K562 (cell line): ENCODE data around the gene ARHGEF17. TPM values are rescaled to one million over a fixed set of nuclear protein-coding genes. Genes with fewer than 3 reads are reported as not detected.

Source experiments
- ATAC-seq: fragments of 200-7000 bp; cut with Tn5 transposase; 3 replicates; pipeline ENCODE4 v1.9.1; 2020; ENCODE audit warnings: moderate library complexity
- BruUV-seq: library from RNA; stranded (reverse); fragments of 400-500 nt; replicated peaks from 2 replicates; lab custom pipeline; 2021; lab: Mats Ljungman, UMichigan
- CTCF ChIA-PET: fragments of 300-600 bp; formaldehyde crosslinking; extraction: SDS; loops from one replicate; lab custom pipeline; 2021; ENCODE audit warnings: low intra/inter-chr PET ratio; lab: Yijun Ruan, JAX
- POLR2A ChIA-PET: fragments of 300-600, 350-650 bp; sonication (Branson Sonifier 250); formaldehyde crosslinking; extraction: SDS; loops from one replicate; lab custom pipeline; 2021; ENCODE audit warnings: antibody characterized with exemption, inconsistent platforms; lab: Yijun Ruan, JAX
- DNase-seq, 4 experiments: peaks; one replicate each; pipeline versions ENCODE4 v3.0.0 to v3.0.0-alpha.2; 2011 to 2018; ENCODE audit warnings: low spot score in 3 of 4, mixed read lengths in 3 of 4; ENCODE audit errors: extremely low read depth in 1 of 4
- FAIRE-seq: peaks from 2 replicates; lab custom pipeline; 2011; peaks lifted over from hg19 to GRCh38; lab: Jason Lieb, UNC
- H2AFZ ChIP-seq: 2 replicates; pipeline ENCODE4 v1.6.0; 2011; ENCODE audit warnings: low read depth, low read length, control low read depth, inconsistent platforms
- H3K27ac ChIP-seq: fragments of 200-600 bp; 3 replicates; pipeline ENCODE4 v1.8.0; 2011; ENCODE audit warnings: low read depth, mild to moderate bottlenecking, control low read depth, inconsistent platforms, low read length, moderate library complexity, mixed read lengths; ENCODE audit errors: extremely low read depth
- H3K27me3 ChIP-seq, 2 experiments: fragments of 300-600 bp in 1 of 2; 2 replicates in 1 of 2; 3 replicates in 1 of 2; pipeline versions ENCODE4 v1.6.0 to v1.8.0; 2011; ENCODE audit warnings: inconsistent platforms in 2 of 2, low read length in 2 of 2, mild to moderate bottlenecking in 1 of 2, mixed read lengths in 1 of 2, moderate library complexity in 1 of 2; ENCODE audit not compliant: control insufficient read depth in 2 of 2, insufficient read depth in 2 of 2
- H3K36me3 ChIP-seq: fragments of 300-600 bp; 3 replicates; pipeline ENCODE4 v1.8.0; 2011; ENCODE audit warnings: mild to moderate bottlenecking, low read length, inconsistent platforms; ENCODE audit not compliant: control insufficient read depth, insufficient read depth
- H3K4me1 ChIP-seq, 2 experiments: fragments of 200-600 bp in 1 of 2; replicated peaks in 1 of 2; 2 replicates in 1 of 2; 3 replicates in 1 of 2; pipeline versions ENCODE4 v1.5.1 to v1.8.0; 2011; ENCODE audit warnings: inconsistent platforms in 2 of 2, low read length in 2 of 2, mild to moderate bottlenecking in 1 of 2, mixed read lengths in 1 of 2, moderate library complexity in 1 of 2; ENCODE audit not compliant: control insufficient read depth in 2 of 2, insufficient read depth in 2 of 2
- H3K4me2 ChIP-seq: 2 replicates; pipeline ENCODE4 v1.6.1; 2011; ENCODE audit warnings: low read length, control low read depth, inconsistent platforms, mixed read lengths; ENCODE audit not compliant: insufficient read depth
- H3K4me3 ChIP-seq: fragments of 200-600 bp; sonication (generic), shearing (Covaris generic); 2 replicates; pipeline ENCODE4 v1.5.1; 2016; ENCODE audit warnings: control low read depth, inconsistent platforms
- H3K79me2 ChIP-seq: fragments of 200-600 bp; 3 replicates; pipeline ENCODE4 v1.8.0; 2011; ENCODE audit warnings: low read length, inconsistent platforms; ENCODE audit not compliant: control insufficient read depth, insufficient read depth
- H3K9ac ChIP-seq, 2 experiments: 2 replicates each; pipeline versions ENCODE4 v1.6.0 to v1.6.1; 2011; ENCODE audit warnings: low read depth in 2 of 2, low read length in 2 of 2, control low read depth in 1 of 2, inconsistent platforms in 1 of 2, mild to moderate bottlenecking in 1 of 2, mixed read lengths in 1 of 2; ENCODE audit not compliant: insufficient read depth in 1 of 2
- H3K9me1 ChIP-seq: one replicate; pipeline ENCODE4 v1.6.0; 2011; ENCODE audit warnings: inconsistent platforms, mild to moderate bottlenecking, low read length, moderate library complexity; ENCODE audit not compliant: control insufficient read depth, insufficient read depth
- H3K9me3 ChIP-seq: replicated peaks from 2 replicates; pipeline ENCODE4 v1.5.1; 2011; ENCODE audit warnings: low read depth, low read length, inconsistent platforms; ENCODE audit not compliant: control insufficient read depth, insufficient read depth
- H4K20me1 ChIP-seq: replicated peaks from 2 replicates; pipeline ENCODE4 v1.6.1; 2011; ENCODE audit warnings: low read length, inconsistent platforms, mixed read lengths; ENCODE audit not compliant: control insufficient read depth, insufficient read depth
- FOXA1 ChIP-seq: fragments of 450-650 bp; IDR thresholded peaks from 2 replicates; pipeline ENCODE4 v1.6.1; 2016; ENCODE audit warnings: mild to moderate bottlenecking, borderline replicate concordance
- FOXJ2 ChIP-seq: fragments of 200-800 bp; sonication (Bioruptor generic); IDR thresholded peaks from 2 replicates; pipeline ENCODE4 v1.6.1; 2016; ENCODE audit warnings: missing genetic modification characterization, missing compliant biosample characterization
- KLF1 ChIP-seq: fragments of 450-650 bp; IDR thresholded peaks from 2 replicates; pipeline ENCODE4 v1.6.1; 2016; ENCODE audit warnings: missing genetic modification characterization, missing compliant biosample characterization
- MTA2 ChIP-seq: fragments of 450-650 bp; IDR thresholded peaks from 2 replicates; pipeline ENCODE4 v1.6.1; 2016; ENCODE audit warnings: low read depth
- NR3C1 ChIP-seq: sonication (generic); formaldehyde crosslinking; IDR thresholded peaks from 2 replicates; pipeline ENCODE4 v1.8.1; 2022; ENCODE audit warnings: missing genetic modification reagents
- ZNF174 ChIP-seq: fragments of 250-450 bp; sonication (Bioruptor Pico); IDR thresholded peaks from 2 replicates; pipeline ENCODE4 v1.4.0; 2020; ENCODE audit warnings: mild to moderate bottlenecking
- WGBS: fragments of 100-300 bp; shearing (Covaris generic); methylation state at CpG from one replicate; pipeline ENCODE4 v1.1.6; 2016; ENCODE audit warnings: low coverage, mixed read lengths; ENCODE audit not compliant: insufficient coverage; ENCODE audit errors: missing lambda C conversion rate; 5-methylcytosine and 5-hydroxymethylcytosine counted together
- in situ Hi-C: fragments of 300-500 bp; cut with MboI; formaldehyde crosslinking; loops from 4 replicates; pipeline ENCODE4 v1.15.0; 2018; ENCODE audit warnings: inconsistent platforms, mixed read lengths
- intact Hi-C: fragments of 100-400 bp; cut with micrococcal nuclease; formaldehyde crosslinking; loops from 2 replicates; pipeline ENCODE4 v1.14.2; 2022
- polyA plus RNA-seq, 8 experiments: library from polyadenylated mRNA; depleted of rRNA in 4 of 8; stranded (reverse) in 5 of 8; unstranded in 3 of 8; fragments of >200 nt; fragmentation: Nextera tagmentation in 2 of 8; fragmentation: Illumina TruSeq in 1 of 8; extraction: Ambion mirVana in 2 of 8; extraction: Trizol in 1 of 8; gene quantifications; 2 replicates each; pipeline versions ENCODE4 v1.2.1 to v1.2.3, GENCODE V29; 2011 to 2014; ENCODE audit warnings: inconsistent platforms in 1 of 8, missing spikeins in 1 of 8
- total RNA-seq, 7 experiments: library from RNA; depleted of rRNA in 6 of 7; stranded (reverse); fragments of >200 nt in 6 of 7; fragmentation: Illumina TruSeq in 2 of 7; extraction: Trizol in 2 of 7; gene quantifications; 2 replicates each; pipeline versions ENCODE4 v1.2.1 to v1.2.3, GENCODE V29; 2011 to 2021; ENCODE audit warnings: low replicate concordance in 1 of 7
- TF ChIP-seq, protein P1 (sequence below): fragments of 450-650 bp; IDR thresholded peaks from 2 replicates; pipeline ENCODE4 v1.7.0; 2016; ENCODE audit warnings: borderline replicate concordance

The ARHGEF17 gene
- total and polyA plus RNA-seq, 9 of the 15 experiments (the other 6 are each of a cell fraction or from before 2014, with no cell fraction given), result 0.04 to 0.68 (median 0.10) TPM; not detected in 2

GRCh38 chr11:73281201-73281741, 26.8 kb upstream of the ARHGEF17 start:
- ChIA-PET CTCF (interaction anchor here (0.5 kb wide), 1 partner anchor 96 kb away, joined by 3 read pairs; no protein-coding TSS in a partner anchor), POLR2A (interaction anchor here (0.6 kb wide), 1 partner anchor 579 kb away, joined by 3 read pairs; no protein-coding TSS in a partner anchor)
- Histone ChIP-seq H3K36me3 (no peaks in the 10 kb centered on the region), H3K9me3 (no peaks in the 10 kb centered on the region), H2AFZ (no peak overlapping the region), H3K27me3 (peaks cover 4 to 6% of the 10 kb centered on the region in 2 experiments; a peak in 2 of 5 replicates), H3K27ac (no peak overlapping the region), H3K9ac (peak overlapping the region in 1 of 2 experiments; percentile 47; a peak in 1 of 4 replicates), H4K20me1 (no peaks in the 10 kb centered on the region; the same call in 1 of the 2 replicates), H3K4me2 (no peak overlapping the region), H3K9me1 (no peaks in the 10 kb centered on the region), H3K4me1 (0 out of 5 replicates have a peak, but pooled peaks cover 0 to 3% of the 10 kb centered on the region in 2 experiments), H3K4me3 (no peak overlapping the region), H3K79me2 (no peaks in the 10 kb centered on the region)
- in situ Hi-C loops, result no loop called here
- no TSS peak for BruUV-seq
- TF ChIP-seq, protein P1, sequence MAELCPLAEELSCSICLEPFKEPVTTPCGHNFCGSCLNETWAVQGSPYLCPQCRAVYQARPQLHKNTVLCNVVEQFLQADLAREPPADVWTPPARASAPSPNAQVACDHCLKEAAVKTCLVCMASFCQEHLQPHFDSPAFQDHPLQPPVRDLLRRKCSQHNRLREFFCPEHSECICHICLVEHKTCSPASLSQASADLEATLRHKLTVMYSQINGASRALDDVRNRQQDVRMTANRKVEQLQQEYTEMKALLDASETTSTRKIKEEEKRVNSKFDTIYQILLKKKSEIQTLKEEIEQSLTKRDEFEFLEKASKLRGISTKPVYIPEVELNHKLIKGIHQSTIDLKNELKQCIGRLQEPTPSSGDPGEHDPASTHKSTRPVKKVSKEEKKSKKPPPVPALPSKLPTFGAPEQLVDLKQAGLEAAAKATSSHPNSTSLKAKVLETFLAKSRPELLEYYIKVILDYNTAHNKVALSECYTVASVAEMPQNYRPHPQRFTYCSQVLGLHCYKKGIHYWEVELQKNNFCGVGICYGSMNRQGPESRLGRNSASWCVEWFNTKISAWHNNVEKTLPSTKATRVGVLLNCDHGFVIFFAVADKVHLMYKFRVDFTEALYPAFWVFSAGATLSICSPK, result no peak
- TF ChIP-seq FOXJ2 (tag), result no peak
- no peak for TF ChIP-seq MTA2
- TF ChIP-seq ZNF174, result no peak
- TF ChIP-seq FOXA1, result no peak
- TF ChIP-seq NR3C1 (CRISPR knock-in tag), result no peak
- no peak for TF ChIP-seq KLF1
- FAIRE-seq (no peak), DNase-seq (no peak), ATAC-seq (no peak)
- intact Hi-C loops, result no loop called here
- WGBS, result 0% methylated on average over 3 of the region's 3 CpGs
